Measurements from ENCODE around the gene GUCY2F.

DNA sequence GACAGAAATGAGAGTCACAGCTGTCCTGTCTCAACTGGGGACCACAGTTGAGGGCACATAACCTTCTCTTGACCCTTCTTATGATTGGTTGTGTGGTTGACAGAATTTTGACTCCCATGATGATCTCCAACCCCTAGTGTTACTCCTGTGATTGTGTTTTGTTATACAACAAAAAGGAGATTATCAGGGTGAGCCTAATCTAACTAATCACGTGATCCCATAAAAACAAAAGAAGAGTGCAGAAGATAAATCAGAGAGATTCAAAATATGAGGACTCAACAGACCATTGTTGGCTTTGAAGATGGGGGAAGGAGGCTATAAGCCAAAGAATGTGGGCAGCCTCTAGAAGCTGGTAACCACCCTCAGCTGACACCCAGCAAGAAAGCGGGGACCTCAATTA lies 72.7 kb downstream of the GUCY2F start:
- TF ChIP-seq POLR2A (IDR thresholded peaks at IDR 0.05; ENCODE audit: extremely low read depth, insufficient read length) (no peak), MYC (IDR thresholded peaks at IDR 0.05; ENCODE audit: low read depth, low read length) (no peak)
- TF ChIP-seq, protein P1, sequence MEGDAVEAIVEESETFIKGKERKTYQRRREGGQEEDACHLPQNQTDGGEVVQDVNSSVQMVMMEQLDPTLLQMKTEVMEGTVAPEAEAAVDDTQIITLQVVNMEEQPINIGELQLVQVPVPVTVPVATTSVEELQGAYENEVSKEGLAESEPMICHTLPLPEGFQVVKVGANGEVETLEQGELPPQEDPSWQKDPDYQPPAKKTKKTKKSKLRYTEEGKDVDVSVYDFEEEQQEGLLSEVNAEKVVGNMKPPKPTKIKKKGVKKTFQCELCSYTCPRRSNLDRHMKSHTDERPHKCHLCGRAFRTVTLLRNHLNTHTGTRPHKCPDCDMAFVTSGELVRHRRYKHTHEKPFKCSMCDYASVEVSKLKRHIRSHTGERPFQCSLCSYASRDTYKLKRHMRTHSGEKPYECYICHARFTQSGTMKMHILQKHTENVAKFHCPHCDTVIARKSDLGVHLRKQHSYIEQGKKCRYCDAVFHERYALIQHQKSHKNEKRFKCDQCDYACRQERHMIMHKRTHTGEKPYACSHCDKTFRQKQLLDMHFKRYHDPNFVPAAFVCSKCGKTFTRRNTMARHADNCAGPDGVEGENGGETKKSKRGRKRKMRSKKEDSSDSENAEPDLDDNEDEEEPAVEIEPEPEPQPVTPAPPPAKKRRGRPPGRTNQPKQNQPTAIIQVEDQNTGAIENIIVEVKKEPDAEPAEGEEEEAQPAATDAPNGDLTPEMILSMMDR (IDR thresholded peaks at IDR 0.05; ENCODE audit: low read depth, low read length) = no peak

All from NB4 (cell line).